ENCODE measurements around the gene NCK1.
"Not testable (repeated sequence)": the region's sequence is repeated elsewhere in the genome, so short reads cannot be mapped to it uniquely, and the experiment has no call there.

NCK1 gene

DNA sequence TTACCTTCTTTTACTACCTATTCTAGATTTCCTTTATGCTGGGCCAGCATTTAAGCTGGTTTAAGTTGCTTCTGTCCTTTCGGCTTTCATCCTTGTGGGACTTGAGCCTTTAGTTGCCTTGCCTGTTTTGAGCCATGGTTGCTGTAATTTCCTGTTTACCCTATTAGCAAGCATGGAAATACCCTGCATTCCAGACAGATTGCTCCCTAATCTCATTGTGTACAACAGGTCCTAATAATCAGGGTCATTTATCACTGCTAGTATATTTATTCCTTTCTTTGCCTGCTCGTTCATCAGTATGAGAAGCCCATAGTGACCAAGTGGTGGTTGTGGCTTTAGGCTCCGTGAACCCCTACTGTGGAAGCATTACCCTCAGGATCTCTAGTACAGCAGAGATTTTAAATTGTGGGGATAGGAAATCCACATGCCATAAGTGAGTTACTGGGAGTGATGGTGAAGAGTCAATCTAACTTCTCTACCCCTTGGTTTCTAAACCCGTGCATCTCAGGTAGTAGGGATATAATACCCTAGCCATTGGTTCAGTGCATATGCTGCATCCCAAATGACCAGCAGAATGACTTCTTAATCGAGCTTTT lies 31.9 kb downstream of the NCK1 start:
- WGBS (ENCODE audit: extremely low coverage, insufficient coverage, insufficient read length) = no CpG with 5 or more reads among the region's 5 CpGs

DNA sequence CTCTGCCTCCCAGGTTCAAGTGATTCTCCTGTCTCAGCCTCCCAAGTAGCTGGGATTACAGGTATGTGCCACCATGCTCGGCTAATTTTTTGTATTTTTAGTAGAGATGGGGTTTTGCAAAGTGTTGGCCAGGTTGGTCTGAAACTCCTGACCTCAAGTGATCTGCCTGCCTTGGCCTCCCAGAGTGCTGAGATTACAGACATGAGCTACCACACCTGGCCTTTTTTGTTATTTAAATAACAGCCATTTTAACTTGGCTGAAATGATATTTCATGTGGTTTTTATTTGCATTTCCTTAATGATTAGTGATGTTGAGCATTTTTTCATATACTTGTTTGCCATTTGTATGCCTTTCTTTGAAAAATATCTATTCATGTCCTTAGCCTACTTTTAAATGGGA lies 35.2 kb downstream of the NCK1 start:
- H3K27me3 ChIP-seq (ENCODE audit: insufficient read depth, low read length); H3K36me3 ChIP-seq (ENCODE audit: control insufficient read depth in 1 of 2, insufficient read depth in 2 of 2, low read length in 2 of 2); H2BK120ac ChIP-seq (ENCODE audit: insufficient read depth, low read length, poor library complexity); H3K79me2 ChIP-seq (ENCODE audit: control insufficient read depth, insufficient read depth, low read length, poor library complexity); H2BK12ac ChIP-seq (ENCODE audit: low read length); H3K27ac ChIP-seq (ENCODE audit: low read depth, low read length); H3K4ac ChIP-seq (ENCODE audit: low read depth, low read length); H3K23ac ChIP-seq (ENCODE audit: low read length); H4K12ac ChIP-seq (ENCODE audit: low read depth, low read length); H3K18ac ChIP-seq (ENCODE audit: low read length); H3K4me2 ChIP-seq (ENCODE audit: low read length); H2AK5ac ChIP-seq (ENCODE audit: low read length); H3K79me1 ChIP-seq (ENCODE audit: low read length); H4K91ac ChIP-seq (ENCODE audit: low read depth, low read length); H2AFZ ChIP-seq (ENCODE audit: insufficient read depth, low read length, poor library complexity); H3K14ac ChIP-seq (ENCODE audit: low read length); DNase-seq; H4K8ac ChIP-seq (ENCODE audit: low read depth, low read length); H2BK5ac ChIP-seq (ENCODE audit: low read depth, low read length, poor library complexity); H3K9me3 ChIP-seq (ENCODE audit: insufficient read depth, low read depth, low read length); H3K9ac ChIP-seq (ENCODE audit: low read length); H3K4me3 ChIP-seq (ENCODE audit: low read depth, low read length): not testable (repeated sequence)
- no CpG with 5 or more reads among the region's 1 CpG for WGBS (ENCODE audit: extremely low coverage, insufficient coverage, insufficient read length)
- H3K4me1 ChIP-seq (ENCODE audit: control insufficient read depth in 1 of 2, insufficient read depth in 2 of 2, low read length in 2 of 2) = peaks cover 8 to 14% of the 10 kb centered on the region in 2 experiments

More for the DNA sequence above, 31.9 kb downstream of the NCK1 start:
- no peak overlapping the region for H2BK12ac ChIP-seq (ENCODE audit: low read length)
- H3K36me3 ChIP-seq (ENCODE audit: control insufficient read depth in 1 of 2, insufficient read depth in 2 of 2, low read length in 2 of 2) = peaks cover 0 to 4% of the 10 kb centered on the region in 2 experiments
- H4K8ac ChIP-seq (ENCODE audit: low read depth, low read length) = no peak overlapping the region
- H3K4me3 ChIP-seq (ENCODE audit: low read depth, low read length) = no peak overlapping the region
- no peaks in the 10 kb centered on the region for H3K79me2 ChIP-seq (ENCODE audit: control insufficient read depth, insufficient read depth, low read length, poor library complexity)
- H3K4me1 ChIP-seq (ENCODE audit: control insufficient read depth in 1 of 2, insufficient read depth in 2 of 2, low read length in 2 of 2) = peaks cover 9 to 14% of the 10 kb centered on the region in 2 experiments
- H4K12ac ChIP-seq (ENCODE audit: low read depth, low read length) = no peak overlapping the region
- H3K9ac ChIP-seq (ENCODE audit: low read length) = no peak overlapping the region
- no peak overlapping the region for H2AK5ac ChIP-seq (ENCODE audit: low read length)
- H3K18ac ChIP-seq (ENCODE audit: low read length) = no peak overlapping the region
- no peaks in the 10 kb centered on the region for H3K27me3 ChIP-seq (ENCODE audit: insufficient read depth, low read length)
- DNase-seq = peak; percentile 20 to 50
- peak overlapping the region; percentile 9 for H3K4me2 ChIP-seq (ENCODE audit: low read length)
- no peak overlapping the region for H2BK5ac ChIP-seq (ENCODE audit: low read depth, low read length, poor library complexity)
- H2BK120ac ChIP-seq (ENCODE audit: insufficient read depth, low read length, poor library complexity) = no peak overlapping the region
- H3K23ac ChIP-seq (ENCODE audit: low read length) = no peak overlapping the region
- H2AFZ ChIP-seq (ENCODE audit: insufficient read depth, low read length, poor library complexity) = no peak overlapping the region
- H3K79me1 ChIP-seq (ENCODE audit: low read length) = peaks cover 6% of the 10 kb centered on the region
- no peaks in the 10 kb centered on the region for H3K9me3 ChIP-seq (ENCODE audit: insufficient read depth, low read depth, low read length)
- H3K27ac ChIP-seq (ENCODE audit: low read depth, low read length) = peak overlapping the region; percentile 77
- no peak overlapping the region for H4K91ac ChIP-seq (ENCODE audit: low read depth, low read length)
- peak overlapping the region; percentile 70 for H3K4ac ChIP-seq (ENCODE audit: low read depth, low read length)
- no peak overlapping the region for H3K14ac ChIP-seq (ENCODE audit: low read length)

DNA sequence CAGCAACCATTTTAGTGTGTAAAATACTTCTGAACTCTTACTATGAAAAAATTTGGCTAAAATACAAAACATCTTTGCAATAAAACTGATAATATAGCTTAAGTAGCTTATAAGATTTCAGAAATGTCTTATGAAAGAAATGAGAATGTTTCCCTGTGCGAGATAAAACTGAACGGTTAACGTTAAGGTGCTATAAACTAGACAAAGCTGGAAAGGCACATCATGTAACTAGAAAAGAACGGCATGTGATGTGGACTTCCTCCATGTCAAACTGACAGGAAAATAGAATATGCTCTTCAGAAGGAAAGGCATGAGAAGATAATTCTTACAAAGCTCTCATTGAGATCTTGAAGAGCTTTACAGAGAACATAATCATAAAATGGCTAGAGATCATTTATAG lies 36.5 kb downstream of the NCK1 start:
- DNase-seq = no peak
- Histone ChIP-seq H4K12ac (ENCODE audit: low read depth, low read length) (no peak overlapping the region), H3K4me3 (ENCODE audit: low read depth, low read length) (no peak overlapping the region), H3K36me3 (ENCODE audit: control insufficient read depth in 1 of 2, insufficient read depth in 2 of 2, low read length in 2 of 2) (peaks cover 2% of the 10 kb centered on the region in 2 experiments), H4K8ac (ENCODE audit: low read depth, low read length) (no peak overlapping the region), H3K27me3 (ENCODE audit: insufficient read depth, low read length) (no peaks in the 10 kb centered on the region), H2AFZ (ENCODE audit: insufficient read depth, low read length, poor library complexity) (no peak overlapping the region), H3K4me2 (ENCODE audit: low read length) (no peak overlapping the region), H3K9ac (ENCODE audit: low read length) (no peak overlapping the region), H4K91ac (ENCODE audit: low read depth, low read length) (no peak overlapping the region), H3K23ac (ENCODE audit: low read length) (no peak overlapping the region), H3K4ac (ENCODE audit: low read depth, low read length) (no peak overlapping the region), H3K79me2 (ENCODE audit: control insufficient read depth, insufficient read depth, low read length, poor library complexity) (no peaks in the 10 kb centered on the region), H2BK120ac (ENCODE audit: insufficient read depth, low read length, poor library complexity) (no peak overlapping the region), H3K4me1 (ENCODE audit: control insufficient read depth in 1 of 2, insufficient read depth in 2 of 2, low read length in 2 of 2) (peaks cover 8 to 11% of the 10 kb centered on the region in 2 experiments), H3K14ac (ENCODE audit: low read length) (no peak overlapping the region), H2AK5ac (ENCODE audit: low read length) (no peak overlapping the region), H2BK5ac (ENCODE audit: low read depth, low read length, poor library complexity) (no peak overlapping the region), H3K27ac (ENCODE audit: low read depth, low read length) (no peak overlapping the region), H3K18ac (ENCODE audit: low read length) (no peak overlapping the region), H3K9me3 (ENCODE audit: insufficient read depth, low read depth, low read length) (no peaks in the 10 kb centered on the region), H2BK12ac (ENCODE audit: low read length) (no peak overlapping the region), H3K79me1 (ENCODE audit: low read length) (peaks cover 4% of the 10 kb centered on the region)
- no CpG with 5 or more reads among the region's 4 CpGs for WGBS (ENCODE audit: extremely low coverage, insufficient coverage, insufficient read length)

DNA sequence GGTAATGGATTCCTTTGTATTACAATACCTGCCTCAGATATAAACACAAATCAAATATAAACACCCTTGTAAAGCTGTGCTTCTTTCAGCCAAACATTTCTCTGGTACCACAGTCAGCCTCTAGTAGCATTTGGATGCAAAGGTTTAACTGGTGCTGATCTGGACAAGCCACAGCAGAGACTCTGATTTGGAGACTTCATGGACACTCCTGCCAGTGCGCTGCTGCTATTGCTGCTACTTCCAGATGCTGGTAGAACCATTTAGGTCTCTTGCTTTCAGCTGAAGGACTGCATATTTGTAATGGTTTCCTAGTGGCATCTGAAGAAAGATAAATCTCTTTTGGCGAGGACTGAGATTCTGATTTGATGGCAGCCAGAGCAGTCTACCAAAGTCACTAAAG lies 36.9 kb downstream of the NCK1 start:
- peak; percentile 55 to 75 for DNase-seq
- Histone ChIP-seq H4K8ac (ENCODE audit: low read depth, low read length) (no peak overlapping the region), H2AFZ (ENCODE audit: insufficient read depth, low read length, poor library complexity) (no peak overlapping the region), H3K4me3 (ENCODE audit: low read depth, low read length) (no peak overlapping the region), H4K91ac (ENCODE audit: low read depth, low read length) (no peak overlapping the region), H2BK120ac (ENCODE audit: insufficient read depth, low read length, poor library complexity) (no peak overlapping the region), H2BK5ac (ENCODE audit: low read depth, low read length, poor library complexity) (no peak overlapping the region), H3K79me2 (ENCODE audit: control insufficient read depth, insufficient read depth, low read length, poor library complexity) (no peaks in the 10 kb centered on the region), H3K27me3 (ENCODE audit: insufficient read depth, low read length) (no peaks in the 10 kb centered on the region), H3K4ac (ENCODE audit: low read depth, low read length) (no peak overlapping the region), H2AK5ac (ENCODE audit: low read length) (no peak overlapping the region), H3K9ac (ENCODE audit: low read length) (no peak overlapping the region), H4K12ac (ENCODE audit: low read depth, low read length) (no peak overlapping the region), H3K27ac (ENCODE audit: low read depth, low read length) (no peak overlapping the region), H3K18ac (ENCODE audit: low read length) (no peak overlapping the region), H3K36me3 (ENCODE audit: control insufficient read depth in 1 of 2, insufficient read depth in 2 of 2, low read length in 2 of 2) (peaks cover 2% of the 10 kb centered on the region in 2 experiments), H3K9me3 (ENCODE audit: insufficient read depth, low read depth, low read length) (no peaks in the 10 kb centered on the region), H2BK12ac (ENCODE audit: low read length) (no peak overlapping the region), H3K4me2 (ENCODE audit: low read length) (no peak overlapping the region), H3K14ac (ENCODE audit: low read length) (no peak overlapping the region), H3K23ac (ENCODE audit: low read length) (no peak overlapping the region), H3K79me1 (ENCODE audit: low read length) (peaks cover 4% of the 10 kb centered on the region), H3K4me1 (ENCODE audit: control insufficient read depth in 1 of 2, insufficient read depth in 2 of 2, low read length in 2 of 2) (peaks cover 5 to 7% of the 10 kb centered on the region in 2 experiments)
- WGBS (ENCODE audit: extremely low coverage, insufficient coverage, insufficient read length) = no CpG with 5 or more reads among the region's 2 CpGs

Data from trophoblast cell (in vitro differentiated cells and primary cell).